Diencephalon (tissue), 1 donor: ENCODE data around the gene ADPRHL1. TPM values are rescaled to one million over a fixed set of nuclear protein-coding genes. Genes with fewer than 3 reads are reported as not detected.

ENCODE experiments used
- small RNA-seq: library from RNA; depleted of rRNA; stranded (forward); fragments of <200 nt; gene quantifications from one replicate; pipeline ENCODE3, GENCODE V24; 2014
- total RNA-seq: library from RNA; depleted of rRNA; stranded (reverse); fragments of >200 nt; gene quantifications from one replicate; pipeline ENCODE4 v1.2.3, GENCODE V29; 2014

Gene ADPRHL1
- 1.4 TPM for total RNA-seq

GRCh38 chr13:113452942-113453901 lies at the start of gene ADPRHL1:
ADPRHL1 (minus strand) TSS chr13:113453488; CDS start chr13:113453437, 51 bp downstream.

GRCh38 chr13:113490496-113491417 lies 37.5 kb upstream of the ADPRHL1 start, which contains the start of gene DCUN1D2:
DCUN1D2 (minus strand) TSS chr13:113490711; CDS start chr13:113490669, 42 bp downstream.

Small RNA genes lying within 50 kb of the gene (small RNA-seq; reads per million reads assigned to genes)
- 0.13 reads per million for gene RNU1-16P

Other genes with a start within 250 kb of the ADPRHL1 start
- 42.2 TPM for gene PCID2, start 244.8 kb downstream of the ADPRHL1 start, total RNA-seq
- 57.7 TPM for gene CUL4A, start 243.9 kb downstream of the ADPRHL1 start, total RNA-seq
- gene LAMP1, start 156.2 kb downstream of the ADPRHL1 start, total RNA-seq, result 74.7 TPM
- 1.2 TPM for gene GRTP1, start 89.4 kb downstream of the ADPRHL1 start, total RNA-seq
- gene DCUN1D2, start 37.2 kb upstream of the ADPRHL1 start, total RNA-seq, result 18.9 TPM
- 30.4 TPM for gene TFDP1, start 131.3 kb upstream of the ADPRHL1 start, total RNA-seq
- 0.23 TPM for gene ATP4B, start 204.7 kb upstream of the ADPRHL1 start, total RNA-seq
- gene GRK1, start 213.7 kb upstream of the ADPRHL1 start, total RNA-seq, result 0.46 TPM